NB4 (cell line): ENCODE data around the gene GNS.

ENCODE experiments used
- DNase-seq: peaks from one replicate; pipeline ENCODE4 v3.0.0; 2010; ENCODE audit warnings: low read depth
- H3K4me3 ChIP-seq: one replicate; pipeline ENCODE4 v1.5.1; 2011; ENCODE audit warnings: mild to moderate bottlenecking, low read depth, low read length, moderate library complexity
- MYC ChIP-seq: IDR thresholded peaks from 2 replicates; pipeline ENCODE4 v1.6.1; 2011; ENCODE audit warnings: low read depth, low read length
- POLR2A ChIP-seq: IDR thresholded peaks from 2 replicates; pipeline ENCODE4 v1.6.1; 2011; ENCODE audit warnings: mild to moderate bottlenecking; ENCODE audit not compliant: insufficient read length; ENCODE audit errors: extremely low read depth
- TF ChIP-seq, protein P1 (sequence below): IDR thresholded peaks from 2 replicates; pipeline ENCODE4 v1.6.1; 2011; ENCODE audit warnings: low read depth, low read length
- TF ChIP-seq, protein P2 (sequence below): IDR thresholded peaks from one replicate; pipeline ENCODE4 v1.5.1; 2012; ENCODE audit warnings: low read depth, low read length

The GNS gene

DNA sequence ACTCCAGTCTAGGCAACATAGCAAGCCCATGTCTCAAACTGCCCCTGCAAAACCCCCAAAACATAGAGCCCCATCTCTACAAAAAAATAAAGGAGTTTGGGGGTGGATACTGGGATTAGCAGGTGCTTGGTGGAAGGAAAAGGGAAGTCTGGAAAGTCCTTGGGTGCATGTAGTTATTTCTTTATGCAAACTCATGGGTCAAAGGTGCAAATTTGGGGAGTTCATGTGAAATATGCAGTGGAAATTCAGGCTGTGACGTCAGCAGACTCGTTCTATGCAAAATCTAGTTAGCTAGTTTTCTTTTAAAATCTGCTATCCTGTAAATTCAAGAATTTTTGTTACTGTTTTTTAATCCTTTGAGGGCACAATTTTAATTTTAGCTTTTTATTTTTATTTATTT lies 51.3 kb downstream of the GNS start:
- no peak overlapping the region for H3K4me3 ChIP-seq
- no peak for TF ChIP-seq POLR2A
- TF ChIP-seq, protein P1, sequence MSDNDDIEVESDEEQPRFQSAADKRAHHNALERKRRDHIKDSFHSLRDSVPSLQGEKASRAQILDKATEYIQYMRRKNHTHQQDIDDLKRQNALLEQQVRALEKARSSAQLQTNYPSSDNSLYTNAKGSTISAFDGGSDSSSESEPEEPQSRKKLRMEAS, result no peak
- TF ChIP-seq, protein P2, sequence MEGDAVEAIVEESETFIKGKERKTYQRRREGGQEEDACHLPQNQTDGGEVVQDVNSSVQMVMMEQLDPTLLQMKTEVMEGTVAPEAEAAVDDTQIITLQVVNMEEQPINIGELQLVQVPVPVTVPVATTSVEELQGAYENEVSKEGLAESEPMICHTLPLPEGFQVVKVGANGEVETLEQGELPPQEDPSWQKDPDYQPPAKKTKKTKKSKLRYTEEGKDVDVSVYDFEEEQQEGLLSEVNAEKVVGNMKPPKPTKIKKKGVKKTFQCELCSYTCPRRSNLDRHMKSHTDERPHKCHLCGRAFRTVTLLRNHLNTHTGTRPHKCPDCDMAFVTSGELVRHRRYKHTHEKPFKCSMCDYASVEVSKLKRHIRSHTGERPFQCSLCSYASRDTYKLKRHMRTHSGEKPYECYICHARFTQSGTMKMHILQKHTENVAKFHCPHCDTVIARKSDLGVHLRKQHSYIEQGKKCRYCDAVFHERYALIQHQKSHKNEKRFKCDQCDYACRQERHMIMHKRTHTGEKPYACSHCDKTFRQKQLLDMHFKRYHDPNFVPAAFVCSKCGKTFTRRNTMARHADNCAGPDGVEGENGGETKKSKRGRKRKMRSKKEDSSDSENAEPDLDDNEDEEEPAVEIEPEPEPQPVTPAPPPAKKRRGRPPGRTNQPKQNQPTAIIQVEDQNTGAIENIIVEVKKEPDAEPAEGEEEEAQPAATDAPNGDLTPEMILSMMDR, result no peak
- TF ChIP-seq MYC, result no peak
- DNase-seq, result no peak

DNA sequence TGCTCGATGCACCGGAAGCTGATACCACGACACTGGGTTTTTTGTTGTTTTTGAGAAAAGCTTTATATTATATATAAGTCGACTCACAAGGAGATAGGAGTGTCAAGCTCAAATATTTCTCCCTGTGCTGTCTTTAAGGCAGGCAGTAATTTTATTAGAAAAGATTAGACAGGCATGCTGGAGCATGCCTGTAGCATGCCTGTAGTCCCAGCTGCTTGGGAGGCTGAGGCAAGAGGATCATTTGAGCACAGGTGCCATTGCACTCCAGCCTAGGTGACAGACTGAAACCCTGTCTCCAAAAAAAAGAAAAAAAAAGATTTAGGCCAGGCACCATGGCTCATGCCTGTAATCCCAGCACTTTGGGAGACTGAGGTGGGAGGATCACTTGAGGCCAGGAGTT lies 51.8 kb downstream of the GNS start:
- no peak for DNase-seq
- TF ChIP-seq, protein P2, result no peak
- TF ChIP-seq MYC, result no peak
- TF ChIP-seq, protein P1, result no peak
- no peak for TF ChIP-seq POLR2A
- no peak overlapping the region for H3K4me3 ChIP-seq

DNA sequence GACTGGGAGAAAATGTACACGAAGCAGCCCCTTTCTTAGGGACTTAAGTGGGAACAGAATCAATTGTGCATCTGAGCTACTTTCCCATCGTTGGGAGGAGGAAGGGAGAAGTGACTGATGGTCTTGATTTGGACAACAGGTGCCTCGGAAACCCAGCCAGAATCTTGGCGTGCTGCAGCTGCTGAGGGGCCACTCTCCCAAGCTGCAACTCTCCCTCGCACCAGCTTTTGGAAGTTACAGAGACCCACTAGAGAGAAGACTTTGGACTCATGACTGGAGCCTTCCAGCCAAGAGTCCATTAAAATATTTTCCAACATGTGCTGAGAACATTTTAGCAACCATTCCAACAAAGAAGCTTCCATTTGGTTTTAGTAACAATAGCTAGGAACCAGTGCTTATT lies 52.3 kb downstream of the GNS start:
- TF ChIP-seq, protein P1, result no peak
- TF ChIP-seq MYC, result no peak
- TF ChIP-seq, protein P2, result no peak
- no peak for DNase-seq

DNA sequence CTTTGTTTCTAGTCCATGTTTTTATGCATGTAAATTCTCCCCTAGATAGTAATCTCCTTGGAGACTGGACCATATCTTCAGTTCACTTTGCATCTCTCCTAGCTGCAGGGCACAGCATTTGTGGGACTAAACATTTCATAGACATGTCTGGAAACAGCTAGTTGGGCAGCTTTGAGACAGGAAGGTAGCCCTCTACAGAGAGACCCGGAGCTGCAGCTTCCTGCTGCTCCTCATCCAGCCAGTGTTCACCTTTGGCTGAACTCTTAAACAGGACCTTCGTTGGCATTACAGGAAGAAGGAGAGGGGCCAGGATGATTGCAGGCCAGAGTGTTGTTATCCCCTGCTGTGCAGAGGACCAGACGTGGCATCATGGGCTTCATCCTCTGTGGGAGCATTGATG lies 52.9 kb downstream of the GNS start:
- TF ChIP-seq, protein P1, result no peak
- TF ChIP-seq, protein P2, result no peak
- TF ChIP-seq POLR2A, result no peak
- TF ChIP-seq MYC, result no peak
- no peak overlapping the region for H3K4me3 ChIP-seq
- DNase-seq, result no peak

More for the DNA sequence above, 52.3 kb downstream of the GNS start:
- no peak overlapping the region for H3K4me3 ChIP-seq

DNA sequence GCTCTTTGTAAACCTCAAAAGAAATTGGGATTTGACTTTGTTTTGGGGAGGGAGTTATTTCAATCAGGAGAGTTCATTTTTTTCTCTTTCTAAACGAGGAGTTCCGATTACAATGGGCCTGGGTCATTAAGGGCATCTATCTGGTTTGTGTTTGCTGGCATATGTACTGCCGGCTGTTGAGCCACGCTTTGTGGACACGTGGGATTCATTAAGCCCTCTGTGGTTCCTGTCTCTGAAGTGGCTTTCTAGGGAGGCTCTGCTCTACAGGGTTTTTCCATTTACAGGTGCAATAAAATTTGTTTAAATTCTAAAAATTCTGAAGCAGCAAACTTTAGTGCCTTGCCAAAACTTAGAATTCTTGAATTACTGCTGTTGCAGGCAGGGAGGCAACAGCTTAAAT lies 57.9 kb downstream of the GNS start:
- no peak for DNase-seq
- no peak overlapping the region for H3K4me3 ChIP-seq
- TF ChIP-seq, protein P1, result no peak
- TF ChIP-seq POLR2A (no peak), MYC (no peak)
- TF ChIP-seq, protein P2, result no peak

DNA sequence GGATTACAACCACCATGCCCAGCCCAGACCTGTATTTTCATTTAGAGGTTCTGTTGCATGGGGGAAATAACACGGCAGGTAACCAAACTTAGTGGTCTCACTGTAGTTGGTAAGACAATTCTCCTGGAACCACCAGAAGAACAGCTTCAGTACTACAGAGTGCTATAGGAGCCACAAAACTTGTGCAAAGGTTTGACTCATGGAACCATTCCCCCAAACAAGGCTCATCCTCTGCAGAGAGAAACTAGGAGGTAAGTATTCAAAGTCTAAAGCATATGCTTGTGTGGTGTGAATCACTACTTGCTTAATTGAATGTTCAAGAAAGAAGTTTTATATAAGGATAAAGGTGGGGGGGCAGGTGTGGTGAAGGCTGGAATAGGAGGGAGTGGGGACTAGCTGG lies 58.7 kb downstream of the GNS start:
- TF ChIP-seq, protein P1, result no peak
- TF ChIP-seq POLR2A, result no peak
- TF ChIP-seq, protein P2, result no peak
- TF ChIP-seq MYC, result no peak
- no peak for DNase-seq
- H3K4me3 ChIP-seq, result no peak overlapping the region
